ENCODE measurements around the gene FOXE3.
A peak's percentile ranks its signal among the peaks of the same experiment; 100 is the strongest.

FOXE3 gene

DNA sequence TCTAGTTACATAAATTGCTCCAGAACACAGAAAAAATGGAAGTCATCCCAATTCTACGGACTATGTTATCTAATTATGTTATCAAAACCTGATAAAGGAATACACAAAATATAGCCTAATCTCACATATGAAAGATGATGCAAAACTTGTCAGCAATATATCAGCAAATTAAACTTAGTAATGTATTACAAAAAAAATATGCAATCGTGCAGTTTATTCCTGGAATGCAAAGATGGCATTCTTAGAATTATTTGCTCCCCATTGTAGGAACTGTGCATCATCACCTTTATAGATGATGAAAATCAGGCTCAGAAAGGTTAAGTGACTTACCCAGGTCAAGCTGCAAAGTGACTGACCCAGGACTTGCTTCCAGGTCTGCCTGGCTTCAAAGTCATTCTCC, 7.8 kb downstream of the FOXE3 start:
- Histone ChIP-seq H3K79me2 (ENCODE audit: low read length) (no peaks in the 10 kb centered on the region), H3F3A (ENCODE audit: insufficient read depth, low read length) (no peaks in the 10 kb centered on the region), H3K27ac (ENCODE audit: low read length) (no peak overlapping the region), H3K27me3 (replicated peaks; ENCODE audit: insufficient read depth, low read length) (no peaks in the 10 kb centered on the region), H3K9me3 (replicated peaks; ENCODE audit: insufficient read depth, low read length) (no peaks in the 10 kb centered on the region), H4K20me1 (ENCODE audit: insufficient read depth, low read length) (no peaks in the 10 kb centered on the region), H3K9me2 (replicated peaks; ENCODE audit: insufficient read depth, low read length) (no peaks in the 10 kb centered on the region), H3K4me1 (ENCODE audit: low read length) (no peaks in the 10 kb centered on the region), H3K4me3 (ENCODE audit: low read length) (no peak overlapping the region), H3K4me2 (ENCODE audit: low read depth, low read length) (no peak overlapping the region), H3K9ac (ENCODE audit: low read length) (no peak overlapping the region), H3K36me3 (replicated peaks; ENCODE audit: insufficient read depth, low read length) (no peaks in the 10 kb centered on the region), H2AFZ (ENCODE audit: low read length) (no peak overlapping the region)
- no peak for TF ChIP-seq EZH2 (optimal IDR thresholded peaks at IDR 0.05; ENCODE audit: low read depth, low read length)
- TF ChIP-seq, protein P1, sequence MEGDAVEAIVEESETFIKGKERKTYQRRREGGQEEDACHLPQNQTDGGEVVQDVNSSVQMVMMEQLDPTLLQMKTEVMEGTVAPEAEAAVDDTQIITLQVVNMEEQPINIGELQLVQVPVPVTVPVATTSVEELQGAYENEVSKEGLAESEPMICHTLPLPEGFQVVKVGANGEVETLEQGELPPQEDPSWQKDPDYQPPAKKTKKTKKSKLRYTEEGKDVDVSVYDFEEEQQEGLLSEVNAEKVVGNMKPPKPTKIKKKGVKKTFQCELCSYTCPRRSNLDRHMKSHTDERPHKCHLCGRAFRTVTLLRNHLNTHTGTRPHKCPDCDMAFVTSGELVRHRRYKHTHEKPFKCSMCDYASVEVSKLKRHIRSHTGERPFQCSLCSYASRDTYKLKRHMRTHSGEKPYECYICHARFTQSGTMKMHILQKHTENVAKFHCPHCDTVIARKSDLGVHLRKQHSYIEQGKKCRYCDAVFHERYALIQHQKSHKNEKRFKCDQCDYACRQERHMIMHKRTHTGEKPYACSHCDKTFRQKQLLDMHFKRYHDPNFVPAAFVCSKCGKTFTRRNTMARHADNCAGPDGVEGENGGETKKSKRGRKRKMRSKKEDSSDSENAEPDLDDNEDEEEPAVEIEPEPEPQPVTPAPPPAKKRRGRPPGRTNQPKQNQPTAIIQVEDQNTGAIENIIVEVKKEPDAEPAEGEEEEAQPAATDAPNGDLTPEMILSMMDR (IDR thresholded peaks at IDR 0.05; ENCODE audit: low read length): no peak
- no peak for TF ChIP-seq EZH2phosphoT487 (IDR thresholded peaks at IDR 0.05; ENCODE audit: low read length)
- no peak for DNase-seq

DNA sequence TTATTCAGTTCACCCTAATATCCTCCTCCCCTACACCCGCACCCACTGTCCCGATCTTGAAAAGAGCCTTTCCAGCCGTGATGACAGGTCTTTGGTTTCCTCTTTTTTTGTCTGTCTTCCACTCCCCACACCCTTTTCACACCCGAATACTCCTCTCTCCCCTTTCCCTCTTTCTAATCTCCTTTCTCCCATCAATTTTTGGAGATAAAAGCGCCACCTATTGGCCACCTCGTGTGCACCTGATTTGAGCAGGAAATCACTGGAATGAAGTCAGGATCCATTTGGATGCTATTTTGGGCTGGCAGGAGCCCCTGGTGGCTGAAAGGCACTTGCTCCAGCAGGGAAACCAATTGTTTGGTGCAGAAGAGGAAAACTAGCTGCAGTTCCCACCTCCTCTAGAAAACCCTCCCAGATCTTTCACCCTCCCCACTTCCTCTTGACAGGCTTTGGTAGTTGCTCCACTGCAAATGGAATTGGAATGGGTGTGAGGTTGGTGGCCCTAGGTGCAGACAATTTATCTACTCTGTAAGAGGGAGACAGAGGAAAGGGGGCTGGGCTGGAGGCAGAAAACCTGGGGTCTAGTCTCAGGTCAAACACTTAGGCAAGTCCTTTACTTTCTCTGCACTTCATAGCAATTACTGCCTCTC, 8.4 kb downstream of the FOXE3 start:
- H3K9me3 ChIP-seq (replicated peaks; ENCODE audit: insufficient read depth, low read length): no peaks in the 10 kb centered on the region
- no peak overlapping the region for H3K27ac ChIP-seq (ENCODE audit: low read length)
- no peak overlapping the region for H2AFZ ChIP-seq (ENCODE audit: low read length)
- TF ChIP-seq, protein P1 (IDR thresholded peaks at IDR 0.05; ENCODE audit: low read length): peak; percentile 74
- no peak for TF ChIP-seq EZH2phosphoT487 (IDR thresholded peaks at IDR 0.05; ENCODE audit: low read length)
- H3K9ac ChIP-seq (ENCODE audit: low read length): no peak overlapping the region
- no peaks in the 10 kb centered on the region for H3K27me3 ChIP-seq (replicated peaks; ENCODE audit: insufficient read depth, low read length)
- no peaks in the 10 kb centered on the region for H3K79me2 ChIP-seq (ENCODE audit: low read length)
- no peaks in the 10 kb centered on the region for H4K20me1 ChIP-seq (ENCODE audit: insufficient read depth, low read length)
- H3K4me2 ChIP-seq (ENCODE audit: low read depth, low read length): no peak overlapping the region
- H3K9me2 ChIP-seq (replicated peaks; ENCODE audit: insufficient read depth, low read length): no peaks in the 10 kb centered on the region
- H3K36me3 ChIP-seq (replicated peaks; ENCODE audit: insufficient read depth, low read length): no peaks in the 10 kb centered on the region
- H3K4me3 ChIP-seq (ENCODE audit: low read length): no peak overlapping the region
- H3K4me1 ChIP-seq (ENCODE audit: low read length): no peaks in the 10 kb centered on the region
- no peaks in the 10 kb centered on the region for H3F3A ChIP-seq (ENCODE audit: insufficient read depth, low read length)
- DNase-seq: no peak

DNA sequence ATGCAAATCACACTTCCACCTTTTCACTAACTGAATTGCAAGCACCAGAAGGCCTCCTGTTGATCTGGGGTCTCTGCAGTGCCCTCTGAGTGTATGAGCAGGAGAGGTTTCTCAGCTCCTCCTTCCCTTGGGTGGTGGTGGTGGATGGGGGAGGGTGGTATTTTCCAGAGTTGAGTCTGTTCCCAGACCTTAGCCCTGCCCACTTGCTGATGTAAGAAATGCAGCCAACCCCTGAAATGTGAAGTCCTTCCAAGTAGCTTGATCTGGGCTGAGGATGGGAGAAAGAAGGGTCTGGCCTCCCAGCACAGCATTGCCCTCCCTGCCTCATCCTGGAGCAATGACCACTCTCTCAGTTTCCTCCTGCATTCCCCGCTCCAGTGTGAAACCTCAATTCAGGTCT, 15.4 kb downstream of the FOXE3 start:
- H3K9ac ChIP-seq (ENCODE audit: low read length): no peak overlapping the region
- no peaks in the 10 kb centered on the region for H3K27me3 ChIP-seq (replicated peaks; ENCODE audit: insufficient read depth, low read length)
- H3K9me2 ChIP-seq (replicated peaks; ENCODE audit: insufficient read depth, low read length): no peaks in the 10 kb centered on the region
- TF ChIP-seq EZH2 (optimal IDR thresholded peaks at IDR 0.05; ENCODE audit: low read depth, low read length) (no peak), EZH2phosphoT487 (IDR thresholded peaks at IDR 0.05; ENCODE audit: low read length) (no peak)
- TF ChIP-seq, protein P1 (IDR thresholded peaks at IDR 0.05; ENCODE audit: low read length): no peak
- H3K4me2 ChIP-seq (ENCODE audit: low read depth, low read length): no peak overlapping the region
- H3F3A ChIP-seq (ENCODE audit: insufficient read depth, low read length): no peaks in the 10 kb centered on the region
- H3K79me2 ChIP-seq (ENCODE audit: low read length): peaks cover 29% of the 10 kb centered on the region
- no peak for DNase-seq
- no peaks in the 10 kb centered on the region; the same call in 1 of the 2 replicates for H4K20me1 ChIP-seq (ENCODE audit: insufficient read depth, low read length)
- no peak overlapping the region for H3K27ac ChIP-seq (ENCODE audit: low read length)
- no peak overlapping the region for H3K4me3 ChIP-seq (ENCODE audit: low read length)
- no peaks in the 10 kb centered on the region for H3K36me3 ChIP-seq (replicated peaks; ENCODE audit: insufficient read depth, low read length)
- peaks cover 6% of the 10 kb centered on the region; the same call in 1 of the 2 replicates for H3K4me1 ChIP-seq (ENCODE audit: low read length)
- no peaks in the 10 kb centered on the region for H3K9me3 ChIP-seq (replicated peaks; ENCODE audit: insufficient read depth, low read length)
- H2AFZ ChIP-seq (ENCODE audit: low read length): no peak overlapping the region
